ENCODE measurements around the gene NCKAP5L. TPM values are rescaled to one million over a fixed set of nuclear protein-coding genes. Genes with fewer than 3 reads are reported as not detected.

Gene NCKAP5L
- total and polyA plus RNA-seq, 2 of the 8 experiments (the other 6 are each of a cell fraction or from before 2014, with no cell fraction given) = 9.4 to 27.9 TPM

DNA sequence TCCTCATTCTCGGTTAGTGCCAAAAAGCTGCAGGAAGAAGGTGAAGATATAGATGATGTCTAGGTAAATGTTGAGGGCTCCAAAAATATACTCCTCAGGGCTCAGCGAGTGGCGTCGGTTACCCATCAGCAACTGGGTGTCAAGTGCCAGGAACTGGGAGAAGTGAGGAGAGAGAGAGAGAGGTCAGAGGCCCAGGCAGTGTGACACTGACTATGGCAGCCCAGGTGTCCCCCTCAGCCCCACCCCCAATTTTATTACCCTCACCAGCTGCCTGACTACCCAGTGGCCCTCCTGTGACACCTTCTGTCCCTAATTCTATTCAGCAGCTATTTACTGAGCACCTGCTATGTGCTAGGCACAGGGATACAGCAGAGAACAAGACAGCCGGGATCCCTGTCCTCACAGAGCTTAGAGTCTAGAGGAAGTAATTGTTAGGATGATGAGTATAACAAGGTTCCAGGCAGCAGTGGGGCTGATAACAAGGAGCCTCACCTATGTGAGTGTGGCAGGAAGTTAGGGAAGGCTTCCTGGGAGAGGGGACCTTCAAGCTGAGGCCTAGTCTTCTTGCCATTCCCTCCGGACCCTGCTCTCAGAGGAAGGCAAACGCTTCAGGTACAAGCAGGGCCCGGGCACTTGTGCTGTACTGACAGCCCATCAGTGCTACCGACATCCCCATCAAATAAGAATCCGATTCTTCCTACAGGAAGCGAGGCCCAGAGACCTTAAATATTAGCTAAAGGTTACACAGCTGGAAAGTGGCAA lies 42.5 kb upstream of the NCKAP5L start:
- Histone ChIP-seq H2AFZ (ENCODE audit: low read length) (no peak overlapping the region), H3K79me1 (ENCODE audit: low read depth, low read length) (no peaks in the 10 kb centered on the region), H3K27ac (ENCODE audit: low read depth, low read length) (no peak overlapping the region), H3K4me2 (ENCODE audit: insufficient read depth in 1 of 2, low read depth in 2 of 2, low read length in 2 of 2) (no peak overlapping the region), H3K9ac (replicated peaks in 1 of 4; ENCODE audit: extremely low read depth in 1 of 4, low read depth in 3 of 4, low read length in 3 of 4) (no peak overlapping the region), H2BK5ac (ENCODE audit: low read depth, low read length) (no peak overlapping the region), H3K27me3 (replicated peaks in 1 of 4; ENCODE audit: control insufficient read depth in 3 of 4, extremely low read depth in 1 of 4, insufficient read depth in 3 of 4, low read length in 3 of 4) (no peaks in the 10 kb centered on the region), H3K4me3 (ENCODE audit: extremely low read depth in 1 of 4, insufficient read depth in 2 of 4, low read depth in 3 of 4, low read length in 4 of 4) (no peak overlapping the region), H2BK15ac (ENCODE audit: low read length) (no peak overlapping the region), H3K14ac (ENCODE audit: insufficient read length) (no peak overlapping the region), H2BK120ac (replicated peaks; ENCODE audit: low read depth, low read length) (no peak overlapping the region), H4K5ac (ENCODE audit: insufficient read length, low read depth, low read length) (no peak overlapping the region), H3K56ac (replicated peaks; ENCODE audit: insufficient read length, low read depth, low read length) (no peak overlapping the region), H4K20me1 (replicated peaks in 1 of 2; ENCODE audit: control insufficient read depth in 1 of 2, insufficient read depth in 2 of 2, low read length in 2 of 2) (no peaks in the 10 kb centered on the region), H3K23me2 (ENCODE audit: low read depth, low read length) (no peaks in the 10 kb centered on the region), H3K9me3 (ENCODE audit: insufficient read depth in 2 of 2, low read depth in 1 of 2, low read length in 1 of 2) (no peaks in the 10 kb centered on the region), H3K79me2 (ENCODE audit: control insufficient read depth in 1 of 2, insufficient read depth in 2 of 2, low read length in 2 of 2) (no peaks in the 10 kb centered on the region), H2AK5ac (ENCODE audit: low read depth, low read length) (no peak overlapping the region), H2BK20ac (ENCODE audit: low read length) (no peak overlapping the region), H4K91ac (replicated peaks; ENCODE audit: insufficient read length, low read length) (no peak overlapping the region), H3K23ac (ENCODE audit: insufficient read length) (no peak overlapping the region), H3K4me1 (replicated peaks in 1 of 4; ENCODE audit: control insufficient read depth in 3 of 4, insufficient read depth in 4 of 4, low read length in 3 of 4) (peaks cover 0 to 3% (median 1%) of the 10 kb centered on the region in 4 experiments; a peak in 3 of 7 replicates), H4K8ac (ENCODE audit: extremely low read depth, insufficient read depth, low read length) (no peak overlapping the region), H3K18ac (ENCODE audit: extremely low read depth, low read length) (no peak overlapping the region), H3K36me3 (ENCODE audit: control insufficient read depth in 2 of 4, insufficient read depth in 4 of 4, low read length in 3 of 4) (no peaks in the 10 kb centered on the region), H2BK12ac (ENCODE audit: low read depth, low read length) (no peak overlapping the region), H3K4ac (replicated peaks; ENCODE audit: insufficient read length, low read depth, low read length) (no peak overlapping the region)
- FAIRE-seq (no peak), DNase-seq (ENCODE audit: low read depth in 1 of 2, low spot score in 2 of 2) (no peak)
- ChIA-PET POLR2A (ENCODE audit: partially characterized antibody) (interaction anchor here (0.6 kb wide), 1 partner anchor 30 kb away, joined by 4 read pairs; no protein-coding TSS in a partner anchor), CTCF (ENCODE audit: partially characterized antibody) (interaction anchor here (0.5 to 10.0 kb wide), 15 partner anchors 12 to 184 kb away, joined by 3 to 137 read pairs (median 4); no protein-coding TSS in a partner anchor)
- TF ChIP-seq RAD21 (IDR thresholded peaks at IDR 0.05 in 1 of 2, conservative IDR thresholded peaks at IDR 0.05 in 1 of 2; ENCODE audit: low read depth in 2 of 2, low read length in 2 of 2) (no peak), CHD2 (IDR thresholded peaks at IDR 0.05; ENCODE audit: low read length) (no peak)
- 87% methylated on average over 10 of the region's 11 CpGs; no CpG with 5 or more reads in 1 of the 2 experiments for WGBS, 2 experiments (ENCODE audit: extremely low coverage in 1 of 2, insufficient coverage in 1 of 2, insufficient read length in 1 of 2, insufficient replicate concordance in 2 of 2, low coverage in 1 of 2, low lambda C conversion rate in 2 of 2, missing lambda C conversion rate in 1 of 2)

Measured in H1 (cell line).